SHP77 treated with DMSO at 0.1 percent for 48 hours (cell line): Measurements from ENCODE around the gene XPO6.

ENCODE experiments used
- DNase-seq: peaks from one replicate; lab custom pipeline; 2025; lab: John Stamatoyannopoulos, UW

Gene XPO6

GRCh38 chr16:28182801-28183200 is 29.0 kb downstream of the XPO6 start:
- no peak for DNase-seq

DNA sequence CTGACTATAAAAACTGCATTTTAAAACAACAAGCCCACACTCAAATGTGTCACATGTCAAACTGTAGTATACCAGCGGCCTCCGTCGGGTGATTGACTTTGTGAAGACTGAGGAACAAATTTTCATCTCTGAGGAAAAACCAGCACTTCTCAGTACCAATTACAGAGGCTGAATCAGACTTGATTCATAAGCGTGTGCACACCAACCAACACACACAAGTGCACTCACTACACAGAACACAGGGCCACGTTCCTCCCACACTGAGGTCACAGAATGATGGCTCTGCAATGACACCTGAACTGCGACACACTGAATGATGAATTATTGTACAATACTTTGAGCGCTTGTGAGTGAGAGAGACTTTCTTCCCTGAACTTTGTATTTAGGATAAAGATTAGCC is 29.6 kb downstream of the XPO6 start:
- no peak for DNase-seq

GRCh38 chr16:28181515-28181914 is 30.2 kb downstream of the XPO6 start:
- no peak for DNase-seq

DNA sequence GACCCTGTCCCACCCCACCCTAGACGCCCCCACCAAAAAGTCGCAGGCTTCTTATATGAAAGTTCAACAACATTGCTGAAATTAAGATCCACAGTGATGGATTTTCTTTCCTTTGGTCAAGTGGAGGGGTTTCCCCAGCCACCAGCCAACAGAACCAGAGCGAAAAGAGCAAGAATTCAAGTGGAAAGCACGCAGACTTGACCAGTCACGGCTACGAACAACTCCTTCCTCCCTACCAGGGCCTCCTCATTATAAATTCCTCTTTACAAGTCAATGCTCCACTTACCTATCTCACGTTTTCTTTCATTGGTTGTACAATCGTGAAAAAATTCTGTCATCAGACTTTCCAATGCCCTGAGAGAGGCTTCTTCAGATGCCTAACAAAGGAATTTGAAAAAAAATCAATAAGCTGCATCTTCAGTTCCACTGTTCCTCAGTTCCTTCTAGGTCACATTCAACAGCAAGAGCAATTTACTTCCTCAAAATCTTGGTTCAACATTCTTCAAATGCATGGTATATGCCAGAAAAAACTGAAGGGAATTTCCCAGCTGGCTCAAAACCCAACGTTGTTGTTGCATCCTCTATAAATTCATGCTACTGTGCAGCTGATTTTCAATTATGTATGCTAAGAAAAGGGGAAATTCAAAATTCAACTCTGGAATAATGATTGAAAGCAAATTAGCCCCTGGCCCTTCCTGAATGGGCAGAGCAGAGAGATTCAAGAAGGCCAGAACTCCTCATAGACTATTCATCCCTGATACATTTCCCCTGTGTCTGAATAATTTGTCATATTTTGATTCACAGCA is 30.9 kb downstream of the XPO6 start:
- no peak for DNase-seq

DNA sequence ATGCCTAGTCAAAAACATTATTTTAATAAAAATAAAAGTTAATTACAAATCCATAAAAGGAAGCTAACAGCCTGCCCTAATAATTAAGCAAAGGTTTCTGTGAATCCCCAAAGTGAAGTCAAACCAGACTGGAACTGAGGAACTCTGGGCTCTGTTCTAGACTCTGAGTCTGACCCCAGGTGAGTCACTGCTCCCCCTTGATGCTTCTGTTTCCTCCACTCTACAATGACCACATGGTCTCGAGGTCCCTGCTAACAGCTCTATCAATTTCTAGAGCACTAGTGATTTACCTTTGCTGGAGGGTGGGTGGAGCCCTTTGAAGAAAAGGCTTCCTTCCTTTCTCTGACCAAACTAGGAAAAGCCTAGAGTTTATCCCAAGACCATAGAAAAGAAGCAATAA is 32.4 kb downstream of the XPO6 start:
- DNase-seq: no peak

DNA sequence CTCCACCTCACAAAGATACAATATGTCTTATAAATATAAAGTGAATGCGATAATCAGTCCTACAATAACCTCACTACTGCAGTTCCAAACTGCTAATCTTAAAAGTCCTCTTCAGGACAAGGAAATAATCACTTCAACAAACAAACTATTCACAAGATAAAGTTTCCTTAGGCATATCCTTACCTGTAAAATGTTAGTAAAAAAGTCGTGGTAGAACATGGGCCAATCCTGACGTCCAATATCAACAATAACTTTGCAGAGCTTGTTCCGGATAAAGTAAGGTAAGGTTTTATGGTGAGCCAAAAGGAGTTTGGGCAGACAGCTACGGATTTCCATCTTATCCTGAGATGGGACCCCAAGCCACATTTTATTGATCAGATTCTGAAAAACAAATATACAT is 36.0 kb downstream of the XPO6 start:
- no peak for DNase-seq

- no peak for DNase-seq
Observed at GRCh38 chr16:28172336-28172735, 39.4 kb downstream of the XPO6 start.

DNA sequence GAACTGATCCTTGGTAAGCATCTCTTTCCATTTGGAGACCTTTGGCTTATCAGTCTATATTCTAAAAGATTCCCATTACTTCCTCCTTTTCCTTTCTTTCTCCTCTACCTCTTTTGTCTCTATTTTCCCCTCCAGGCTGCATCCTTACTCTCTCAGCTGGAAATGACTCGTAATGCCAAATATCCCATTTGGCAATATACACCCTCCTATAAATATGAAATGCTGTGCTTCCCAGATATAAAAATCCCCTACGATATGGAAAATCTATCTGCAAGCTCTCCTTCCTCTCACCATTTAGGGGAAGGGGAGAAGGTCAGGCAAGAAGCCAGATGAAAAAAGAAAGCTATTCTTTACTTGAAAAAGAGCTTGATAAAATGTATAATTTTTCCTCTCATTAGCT is 39.9 kb downstream of the XPO6 start:
- DNase-seq: no peak

- no peak for DNase-seq
Observed at GRCh38 chr16:28168991-28169554, 42.7 kb downstream of the XPO6 start.

- no peak for DNase-seq
Observed at GRCh38 chr16:28167730-28168129, 44.0 kb downstream of the XPO6 start.

DNA sequence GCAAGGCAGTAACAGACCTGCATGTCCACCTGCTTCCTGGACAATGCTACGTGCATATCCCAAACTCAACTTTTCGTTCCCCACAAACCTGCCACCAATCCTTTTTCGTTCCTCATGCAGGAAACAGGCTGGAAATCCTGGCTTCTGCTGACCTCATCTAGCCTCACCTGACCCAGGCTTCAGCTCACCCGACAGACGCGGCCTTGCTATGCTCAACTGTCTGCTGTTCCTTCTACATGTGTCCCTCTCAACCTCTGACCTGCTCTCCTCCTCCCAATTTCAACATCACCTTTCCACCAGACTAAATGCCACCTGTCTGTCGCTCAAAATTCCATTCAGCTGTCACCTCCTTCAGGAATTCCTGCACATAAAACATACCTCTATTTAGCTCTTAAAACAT is 44.5 kb downstream of the XPO6 start:
- no peak for DNase-seq

GRCh38 chr16:28166394-28167208 is 45.2 kb downstream of the XPO6 start:
- no peak for DNase-seq

DNA sequence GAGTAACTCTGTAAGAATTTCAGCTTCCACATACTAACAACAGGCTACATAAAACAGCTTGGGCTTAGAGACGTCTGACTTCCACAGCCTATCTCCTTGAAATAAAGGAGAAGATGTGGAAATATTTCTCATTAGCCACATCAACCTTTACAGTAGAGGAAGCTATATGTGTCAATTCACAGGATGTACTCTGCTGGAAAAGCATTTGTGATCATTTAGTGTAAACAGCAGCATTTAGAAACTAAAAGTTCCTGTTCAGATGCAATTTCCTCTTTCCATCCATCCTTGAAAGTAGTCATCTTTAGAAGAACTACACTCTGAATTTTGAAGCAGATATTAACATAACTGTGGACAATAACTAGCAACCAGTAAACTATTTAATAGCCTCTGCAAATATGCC is 46.2 kb downstream of the XPO6 start:
- DNase-seq: no peak

GRCh38 chr16:28164140-28164539 is 47.6 kb downstream of the XPO6 start:
- no peak for DNase-seq

DNA sequence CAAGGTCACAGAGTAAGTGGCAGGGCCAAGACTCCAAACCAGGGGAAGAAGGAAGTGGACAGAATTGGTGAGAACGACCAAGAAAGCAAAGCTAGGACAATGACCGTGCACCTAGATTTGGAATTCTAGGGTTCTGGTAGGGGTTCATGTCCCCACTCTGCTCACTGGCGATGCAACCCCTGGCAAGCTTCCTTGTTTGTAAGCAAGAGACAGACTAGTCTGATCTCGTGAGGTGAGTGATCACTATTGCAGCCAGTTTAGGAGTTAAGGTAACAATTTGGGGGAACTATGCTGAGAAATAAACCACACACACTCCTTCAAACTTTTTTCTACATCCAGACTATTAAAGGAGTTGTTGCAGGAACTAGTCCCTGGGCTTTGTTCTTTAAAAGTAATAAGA is 48.1 kb downstream of the XPO6 start:
- DNase-seq: no peak

DNA sequence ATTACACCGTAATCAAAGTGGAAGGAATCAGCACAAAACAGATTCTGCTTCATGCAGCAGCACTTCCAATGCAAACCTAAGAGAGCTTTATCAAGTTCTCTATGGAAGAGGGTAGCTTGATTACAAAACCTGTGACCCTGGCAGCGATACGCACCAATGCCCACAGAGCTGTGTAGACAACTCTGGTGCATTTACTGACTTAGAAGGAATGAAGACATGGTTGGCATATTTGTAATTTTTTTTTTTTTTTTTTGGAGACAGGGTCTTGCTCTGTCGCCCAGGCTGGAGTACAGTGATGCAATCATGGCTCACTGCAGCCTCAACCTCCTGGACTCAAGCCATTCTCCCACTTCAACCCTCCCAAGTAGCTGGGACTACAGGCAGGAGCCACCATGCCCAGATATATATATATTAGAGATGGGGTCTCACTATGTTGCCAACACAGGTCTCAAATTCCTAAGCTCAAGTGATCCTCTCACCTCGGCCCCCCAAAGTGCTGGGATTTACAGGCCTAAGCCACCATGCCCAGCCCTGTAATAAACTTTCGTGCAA is 49.4 kb downstream of the XPO6 start:
- no peak for DNase-seq

DNA sequence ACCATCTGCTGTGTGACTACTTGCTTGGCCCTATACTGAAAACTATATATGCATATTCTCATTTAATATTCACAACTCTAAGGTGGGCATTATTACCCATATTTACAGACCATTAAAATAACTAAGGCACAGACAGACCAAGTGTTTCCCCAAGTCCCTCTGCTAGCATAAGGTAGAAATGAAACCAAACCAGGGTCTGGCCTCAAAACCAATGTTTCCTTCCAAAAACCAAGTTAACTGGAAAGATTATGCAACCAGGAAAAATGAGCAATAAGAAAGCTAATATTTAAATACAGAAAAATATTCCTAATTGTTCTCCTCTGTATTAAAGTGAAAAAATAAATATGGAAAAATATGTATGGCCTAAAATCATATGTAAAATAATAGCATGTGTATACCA is 50.1 kb downstream of the XPO6 start:
- DNase-seq: no peak

GRCh38 chr16:28158136-28158535 is 53.6 kb downstream of the XPO6 start:
- DNase-seq: no peak

DNA sequence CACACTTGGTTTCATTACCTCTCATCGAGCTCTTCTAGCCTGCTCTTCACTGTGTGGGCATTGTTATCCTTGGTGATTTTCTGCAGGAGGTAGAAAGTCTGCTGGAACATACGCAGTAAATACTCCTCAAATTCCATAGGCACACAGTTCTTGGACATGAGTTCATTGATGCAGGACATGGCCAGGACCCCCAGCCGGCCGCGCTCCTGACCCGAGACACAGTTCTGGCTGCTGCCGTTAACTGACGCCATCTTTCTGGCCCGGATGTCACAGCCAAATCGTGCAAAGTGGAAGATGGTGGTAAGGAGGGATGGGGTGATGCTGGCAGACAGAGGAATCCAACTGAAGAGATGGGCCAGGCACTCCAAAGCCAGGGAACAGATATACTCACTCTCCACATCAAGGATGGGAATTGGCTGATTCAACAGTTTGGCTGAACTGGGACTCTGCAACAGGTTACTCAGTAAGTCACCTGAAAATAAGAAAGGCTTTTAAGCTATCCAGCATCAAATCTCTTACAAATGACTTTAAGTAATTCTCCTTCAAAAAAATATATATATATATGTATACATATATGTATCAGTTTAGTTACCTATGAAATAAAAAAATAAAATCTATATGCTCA is 55.6 kb downstream of the XPO6 start:
- DNase-seq: no peak

DNA sequence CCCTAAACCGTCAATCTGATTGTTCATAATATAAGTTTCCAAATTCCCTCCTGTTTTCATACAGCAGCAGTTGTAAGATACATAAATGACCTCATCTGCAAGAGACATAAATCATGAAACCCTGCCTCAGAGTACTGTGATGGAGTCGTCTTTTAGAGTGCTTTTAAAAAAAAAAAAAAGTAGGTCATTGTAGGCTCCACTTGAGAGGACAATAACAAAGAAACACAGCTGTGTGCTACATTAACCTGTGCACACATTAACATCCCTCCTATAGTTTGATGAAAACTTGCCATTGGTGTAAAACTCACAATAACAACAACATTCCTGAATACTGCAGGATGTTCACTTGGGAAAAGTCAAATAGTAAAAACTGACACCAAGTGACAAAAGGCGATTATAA is 56.5 kb downstream of the XPO6 start:
- peak; percentile 62 for DNase-seq

DNA sequence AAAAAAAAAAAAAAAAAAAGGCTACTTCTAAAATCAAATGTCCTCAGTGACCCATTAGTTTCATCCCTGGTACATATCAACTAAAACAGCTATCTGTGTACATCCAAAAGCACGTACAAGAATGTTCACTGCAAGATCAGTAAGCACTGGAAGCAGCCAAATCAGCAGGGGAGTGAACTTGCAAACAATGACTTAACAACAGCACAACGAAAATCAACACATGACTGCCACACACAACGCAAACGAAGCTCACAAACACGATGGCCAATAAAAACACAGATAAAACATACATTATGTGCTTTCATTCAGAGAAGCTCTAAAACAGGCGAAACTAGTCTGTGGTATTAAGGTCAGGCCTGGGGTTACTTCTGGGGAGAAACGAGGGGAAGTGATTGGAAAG is 60.6 kb downstream of the XPO6 start:
- no peak for DNase-seq
